DMS53 treated with DMSO at 0.1 percent for 48 hours (cell line): ENCODE results near the gene FDXR.
"Not testable (repeated sequence)": the region's sequence is repeated elsewhere in the genome, so short reads cannot be mapped to it uniquely, and the experiment has no call there.

ENCODE experiments used
- DNase-seq: peaks from one replicate; lab custom pipeline; 2025; ENCODE audit not compliant: unreplicated experiment; lab: John Stamatoyannopoulos, UW

The FDXR gene

GRCh38 chr17:74872313-74873036 lies at the start of gene FDXR:
Gene FDXR (minus strand): TSS chr17:74872994. CDS start chr17:74872944, 50 bp downstream.
- no peak for DNase-seq

- no peak for DNase-seq
Measured at GRCh38 chr17:74922172-74922571, 49.4 kb upstream of the FDXR start.

- DNase-seq, result no peak
Measured at GRCh38 chr17:74921769-74922168, 49.0 kb upstream of the FDXR start.

- DNase-seq, result no peak
Measured at GRCh38 chr17:74921026-74921681, 48.4 kb upstream of the FDXR start.

GRCh38 chr17:74920642-74921025 lies 47.8 kb upstream of the FDXR start:
- no peak for DNase-seq

- DNase-seq, result no peak
Measured at GRCh38 chr17:74920306-74920620, 47.5 kb upstream of the FDXR start.

- peak; percentile 61 for DNase-seq
Measured at GRCh38 chr17:74919440-74920305, 46.9 kb upstream of the FDXR start.

- DNase-seq, result no peak
Measured at GRCh38 chr17:74918906-74919305, 46.1 kb upstream of the FDXR start.

GRCh38 chr17:74917430-74917829 lies 44.6 kb upstream of the FDXR start:
- no peak for DNase-seq

GRCh38 chr17:74916851-74917199 lies 44.0 kb upstream of the FDXR start:
- no peak for DNase-seq

GRCh38 chr17:74916136-74916850 lies 43.5 kb upstream of the FDXR start:
- no peak for DNase-seq

- not testable (repeated sequence) for DNase-seq
Measured at GRCh38 chr17:74911423-74911822, 38.6 kb upstream of the FDXR start.

- not testable (repeated sequence) for DNase-seq
Measured at GRCh38 chr17:74909097-74909496, 36.3 kb upstream of the FDXR start.

- no peak for DNase-seq
Measured at GRCh38 chr17:74907012-74907411, 34.2 kb upstream of the FDXR start.

GRCh38 chr17:74906214-74906793 lies 33.5 kb upstream of the FDXR start:
- not testable (repeated sequence) for DNase-seq

GRCh38 chr17:74904687-74905409 lies 32.1 kb upstream of the FDXR start:
- DNase-seq, result no peak

GRCh38 chr17:74903671-74904070 lies 30.9 kb upstream of the FDXR start:
- DNase-seq, result no peak

- DNase-seq, result no peak
Measured at GRCh38 chr17:74903034-74903433, 30.2 kb upstream of the FDXR start.

- DNase-seq, result no peak
Measured at GRCh38 chr17:74901353-74902135, 28.8 kb upstream of the FDXR start.

- DNase-seq, result no peak
Measured at GRCh38 chr17:74900208-74900607, 27.4 kb upstream of the FDXR start.
